NCI-H146 (cell line): ENCODE measurements around the gene HECTD4.

Experiments used
- DNase-seq: peaks from one replicate; lab custom pipeline; 2025; lab: John Stamatoyannopoulos, UW

The HECTD4 gene

GRCh38 chr12:112208301-112208910 is 173.8 kb downstream of the HECTD4 start:
- no peak for DNase-seq

GRCh38 chr12:112207397-112207924 is 174.8 kb downstream of the HECTD4 start:
- no peak for DNase-seq

DNA sequence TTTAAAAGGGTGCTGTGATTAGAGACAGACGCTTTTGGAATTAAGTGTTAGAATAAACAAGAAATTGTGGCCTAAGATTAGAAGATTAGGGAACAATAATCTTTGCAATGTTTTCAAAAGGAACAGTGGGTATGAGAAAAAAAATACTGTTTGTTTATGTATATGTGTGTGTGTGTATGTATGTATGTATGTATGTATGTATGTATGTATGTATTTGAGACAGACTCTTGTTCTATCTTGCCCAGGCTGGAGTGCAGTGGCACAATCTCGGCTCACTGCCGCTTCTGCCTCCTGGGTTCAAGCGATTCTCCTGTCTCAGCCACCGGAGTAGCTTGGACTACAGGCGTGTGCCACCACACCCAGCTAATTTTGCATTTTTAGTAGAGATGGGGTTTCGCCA is 175.3 kb downstream of the HECTD4 start:
- no peak for DNase-seq

GRCh38 chr12:112199136-112199535 is 183.1 kb downstream of the HECTD4 start:
- no peak for DNase-seq

DNA sequence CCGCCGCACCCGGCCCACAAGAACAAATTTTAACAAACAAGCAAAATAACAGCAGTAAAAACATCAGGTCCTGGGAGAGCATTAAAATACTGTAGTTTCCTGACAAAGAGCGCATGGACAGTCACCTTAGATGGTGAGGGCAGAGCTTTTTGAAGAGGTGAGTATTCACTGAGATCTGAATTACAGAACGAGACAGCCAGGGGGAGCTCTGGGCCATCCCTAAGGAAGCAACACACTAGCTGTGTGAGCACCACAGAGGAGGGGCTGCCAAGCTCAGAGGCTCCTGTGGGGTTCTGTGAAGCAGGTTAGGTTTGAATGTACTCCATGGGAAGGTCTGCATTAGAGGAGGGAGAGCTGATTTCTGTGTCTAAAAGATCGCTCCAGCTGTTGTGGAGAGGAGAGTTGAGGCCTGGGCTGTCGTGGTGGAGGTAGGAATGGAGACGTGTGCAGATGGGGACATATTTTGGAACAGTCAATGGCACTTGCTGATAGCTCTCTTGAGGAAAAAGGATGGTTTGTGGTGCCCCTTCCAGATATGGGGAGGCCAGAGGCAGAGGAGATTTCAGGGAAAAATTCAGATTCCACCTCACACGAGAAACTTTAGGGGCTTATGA is 184.0 kb downstream of the HECTD4 start:
- DNase-seq: peak; percentile 52

DNA sequence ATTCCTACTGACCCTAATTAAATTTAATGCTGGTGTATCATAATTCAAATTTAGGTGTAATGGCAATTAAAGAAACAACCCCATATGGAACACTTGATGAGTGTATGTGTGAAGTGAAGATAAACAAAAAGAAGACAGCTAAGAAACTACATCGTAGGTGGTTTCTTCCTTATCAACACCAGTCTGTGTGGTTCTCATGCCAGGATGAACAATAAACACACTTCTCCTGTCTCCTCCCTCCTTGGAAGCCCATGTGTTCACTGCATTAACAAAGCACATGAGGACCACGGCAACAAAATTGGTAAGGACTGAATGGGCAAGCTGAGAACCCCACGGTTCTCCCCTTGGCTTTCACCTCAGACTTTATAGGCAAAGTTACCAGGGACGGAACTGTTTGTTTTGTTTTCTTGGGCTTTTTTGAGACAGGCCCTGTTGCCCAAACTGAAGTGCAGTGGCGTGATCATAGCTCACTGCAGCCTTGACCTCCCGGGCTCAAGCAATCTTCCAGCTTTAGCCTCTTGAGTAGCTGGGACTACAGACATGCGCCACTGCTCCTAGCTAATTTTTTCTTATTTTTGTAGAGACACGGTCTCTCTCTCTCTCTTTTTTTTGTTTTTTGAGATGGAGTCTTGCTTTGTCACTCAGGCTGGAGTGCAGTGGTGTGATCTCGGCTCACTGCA is 185.9 kb downstream of the HECTD4 start:
- no peak for DNase-seq

DNA sequence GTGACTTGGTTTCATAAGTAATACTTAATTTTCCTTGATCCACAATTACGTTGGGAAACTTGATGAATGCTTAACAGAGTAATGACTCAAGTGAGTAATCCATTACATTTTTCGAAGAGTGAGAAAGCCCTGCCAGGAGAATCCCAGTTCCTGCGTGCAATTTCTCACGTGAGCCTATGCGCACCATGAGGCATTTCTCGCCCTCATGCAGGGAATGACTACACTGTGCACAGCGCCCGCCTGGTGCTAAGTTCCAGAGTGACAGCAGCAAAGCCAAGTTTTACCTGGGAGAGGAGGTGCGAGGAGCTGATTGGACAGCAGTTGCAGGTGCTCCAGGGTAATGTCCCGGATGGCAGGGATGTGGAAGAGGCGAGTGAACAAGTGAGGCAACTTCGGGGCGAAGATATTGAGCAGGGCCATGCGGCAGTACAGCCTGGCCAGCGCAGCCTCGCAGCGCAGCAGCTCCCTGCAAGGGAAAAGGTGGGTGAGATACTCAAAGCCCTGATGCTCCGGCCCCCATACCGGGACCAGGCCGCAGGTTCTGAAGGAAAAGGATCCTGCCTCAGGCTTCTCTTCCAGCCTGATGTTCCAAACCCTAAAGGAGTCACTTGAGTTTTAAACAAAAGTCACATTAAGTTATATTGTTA is 187.5 kb downstream of the HECTD4 start:
- DNase-seq: no peak

GRCh38 chr12:112192475-112192874 is 189.8 kb downstream of the HECTD4 start:
- DNase-seq: no peak

DNA sequence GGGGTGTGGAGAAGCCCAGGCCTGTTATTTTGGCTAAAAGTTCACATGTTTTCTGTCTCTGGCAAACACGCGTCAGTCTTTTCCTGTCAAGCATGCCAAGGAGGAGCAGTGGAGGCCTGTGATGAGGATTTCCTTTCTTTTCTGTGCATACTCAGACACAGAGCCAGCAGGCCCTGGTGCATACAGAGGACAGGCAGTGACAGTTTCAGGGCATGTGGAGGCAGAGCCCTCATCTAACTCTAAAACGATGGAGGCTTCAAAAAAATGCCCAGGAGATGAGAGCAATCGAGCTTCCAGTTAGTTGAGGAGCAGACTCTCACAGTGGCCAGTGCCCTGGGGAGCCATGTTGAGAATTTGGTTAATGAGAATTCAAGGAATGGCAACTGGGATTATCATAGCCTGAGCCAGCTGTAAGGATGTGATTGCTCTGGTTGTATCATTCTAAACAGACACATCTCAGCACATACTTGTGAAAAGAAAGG is 190.3 kb downstream of the HECTD4 start:
- DNase-seq: no peak

DNA sequence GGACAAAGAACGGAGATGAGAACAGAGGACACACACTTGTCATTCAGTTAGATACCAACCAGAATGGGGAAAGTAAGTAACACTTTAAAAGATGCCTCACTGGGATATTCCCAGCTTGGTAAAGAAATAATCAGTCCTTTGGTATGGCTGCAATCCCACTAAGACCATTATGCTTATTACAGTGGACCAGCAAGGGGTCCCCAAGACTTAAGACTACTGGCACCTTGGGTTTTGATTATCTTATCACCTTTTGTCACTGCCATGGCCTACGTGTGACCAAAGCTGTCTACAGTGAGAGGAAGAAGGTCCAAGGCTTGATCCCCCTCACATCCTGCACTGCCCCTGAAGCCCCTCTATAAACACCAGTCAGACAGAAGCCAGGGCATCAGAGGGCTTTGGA is 191.0 kb downstream of the HECTD4 start:
- no peak for DNase-seq

- DNase-seq: peak; percentile 83
These were observed 191.8 kb downstream of the HECTD4 start for GRCh38 chr12:112190231-112191025.

DNA sequence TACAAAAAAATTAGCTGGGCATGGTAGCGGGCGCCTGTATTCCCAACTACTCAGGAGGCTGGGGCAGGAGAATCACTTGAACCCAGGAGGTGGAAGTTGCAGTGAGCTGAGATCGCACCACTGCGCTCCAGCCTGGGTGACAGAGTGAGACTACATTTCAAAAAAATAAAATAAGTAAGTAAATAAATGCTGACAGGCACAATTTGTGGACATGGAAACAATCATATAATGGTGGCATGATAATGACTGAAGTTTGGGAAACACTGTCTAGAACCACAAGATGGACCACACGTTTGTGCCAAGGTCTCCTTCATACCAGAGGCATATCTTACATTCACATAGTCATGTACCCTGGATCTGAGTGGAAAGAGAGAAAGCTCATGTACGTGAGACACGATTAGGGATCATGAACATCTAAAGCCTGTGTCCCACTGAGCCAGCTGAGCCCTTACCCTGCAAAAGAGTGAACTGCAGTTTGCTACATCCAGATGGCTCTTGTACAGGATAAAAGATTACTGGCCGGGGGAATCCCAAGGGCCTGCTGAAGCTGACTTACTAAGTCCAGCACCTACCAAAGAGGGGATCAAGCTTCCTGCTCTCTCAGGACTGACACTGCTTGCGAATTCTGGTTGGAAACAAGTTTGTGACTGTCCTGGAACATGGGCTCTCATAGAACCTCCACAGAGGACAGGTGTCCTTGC is 194.0 kb downstream of the HECTD4 start:
- no peak for DNase-seq

- DNase-seq: no peak
These were observed 196.9 kb downstream of the HECTD4 start for GRCh38 chr12:112185093-112185923.

GRCh38 chr12:112184056-112184887 is 198.0 kb downstream of the HECTD4 start:
- DNase-seq: no peak

GRCh38 chr12:112183141-112184021 is 198.8 kb downstream of the HECTD4 start:
- no peak for DNase-seq

- no peak for DNase-seq
These were observed 199.7 kb downstream of the HECTD4 start for GRCh38 chr12:112182499-112182898.

DNA sequence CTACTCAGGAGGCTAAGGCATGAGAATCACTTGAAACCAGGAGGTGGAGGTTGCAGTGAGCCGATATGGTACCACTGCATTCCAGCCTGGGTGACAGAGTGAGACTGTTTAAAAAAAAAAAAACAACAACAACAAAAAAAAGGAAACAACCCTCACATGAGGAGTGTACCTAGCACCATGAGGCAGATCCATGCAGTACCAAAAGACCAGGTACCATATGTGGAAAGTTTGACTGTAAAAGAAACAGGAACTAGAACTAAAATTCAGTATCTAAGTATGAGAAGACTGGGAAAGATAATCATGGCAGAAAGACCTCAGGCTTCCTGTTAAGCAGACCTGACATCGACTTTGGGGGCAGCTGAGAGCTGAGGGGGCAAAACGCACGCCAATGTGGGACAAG is 201.8 kb downstream of the HECTD4 start:
- DNase-seq: no peak

GRCh38 chr12:112179916-112180315 is 202.3 kb downstream of the HECTD4 start:
- DNase-seq: no peak
